ENCODE data around the gene ZNF212.

GRCh38 chr7:149202831-149203231 is 36.6 kb upstream of the ZNF212 start:
- no peak for TF ChIP-seq POLR2AphosphoS5 (IDR thresholded peaks at IDR 0.05)
- TF ChIP-seq, protein P1, sequence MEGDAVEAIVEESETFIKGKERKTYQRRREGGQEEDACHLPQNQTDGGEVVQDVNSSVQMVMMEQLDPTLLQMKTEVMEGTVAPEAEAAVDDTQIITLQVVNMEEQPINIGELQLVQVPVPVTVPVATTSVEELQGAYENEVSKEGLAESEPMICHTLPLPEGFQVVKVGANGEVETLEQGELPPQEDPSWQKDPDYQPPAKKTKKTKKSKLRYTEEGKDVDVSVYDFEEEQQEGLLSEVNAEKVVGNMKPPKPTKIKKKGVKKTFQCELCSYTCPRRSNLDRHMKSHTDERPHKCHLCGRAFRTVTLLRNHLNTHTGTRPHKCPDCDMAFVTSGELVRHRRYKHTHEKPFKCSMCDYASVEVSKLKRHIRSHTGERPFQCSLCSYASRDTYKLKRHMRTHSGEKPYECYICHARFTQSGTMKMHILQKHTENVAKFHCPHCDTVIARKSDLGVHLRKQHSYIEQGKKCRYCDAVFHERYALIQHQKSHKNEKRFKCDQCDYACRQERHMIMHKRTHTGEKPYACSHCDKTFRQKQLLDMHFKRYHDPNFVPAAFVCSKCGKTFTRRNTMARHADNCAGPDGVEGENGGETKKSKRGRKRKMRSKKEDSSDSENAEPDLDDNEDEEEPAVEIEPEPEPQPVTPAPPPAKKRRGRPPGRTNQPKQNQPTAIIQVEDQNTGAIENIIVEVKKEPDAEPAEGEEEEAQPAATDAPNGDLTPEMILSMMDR (IDR thresholded peaks at IDR 0.05), result no peak
- TF ChIP-seq POLR2A (IDR thresholded peaks at IDR 0.05; ENCODE audit: low read depth), result no peak
